NK-92 (cell line): Measurements from ENCODE around the gene ADCK2.
"Not testable (repeated sequence)": the region's sequence is repeated elsewhere in the genome, so short reads cannot be mapped to it uniquely, and the experiment has no call there.

ENCODE experiments used
- DNase-seq: peaks from one replicate; lab custom pipeline; 2025; ENCODE audit not compliant: unreplicated experiment; lab: John Stamatoyannopoulos, UW

The ADCK2 gene

GRCh38 chr7:140645166-140645900 is 27.4 kb upstream of the ADCK2 start:
- DNase-seq: no peak

GRCh38 chr7:140646931-140647647 is 25.7 kb upstream of the ADCK2 start:
- DNase-seq: no peak

- DNase-seq: no peak
Observed at GRCh38 chr7:140649556-140650205, 23.1 kb upstream of the ADCK2 start.

GRCh38 chr7:140650367-140650766 is 22.4 kb upstream of the ADCK2 start:
- DNase-seq: no peak

DNA sequence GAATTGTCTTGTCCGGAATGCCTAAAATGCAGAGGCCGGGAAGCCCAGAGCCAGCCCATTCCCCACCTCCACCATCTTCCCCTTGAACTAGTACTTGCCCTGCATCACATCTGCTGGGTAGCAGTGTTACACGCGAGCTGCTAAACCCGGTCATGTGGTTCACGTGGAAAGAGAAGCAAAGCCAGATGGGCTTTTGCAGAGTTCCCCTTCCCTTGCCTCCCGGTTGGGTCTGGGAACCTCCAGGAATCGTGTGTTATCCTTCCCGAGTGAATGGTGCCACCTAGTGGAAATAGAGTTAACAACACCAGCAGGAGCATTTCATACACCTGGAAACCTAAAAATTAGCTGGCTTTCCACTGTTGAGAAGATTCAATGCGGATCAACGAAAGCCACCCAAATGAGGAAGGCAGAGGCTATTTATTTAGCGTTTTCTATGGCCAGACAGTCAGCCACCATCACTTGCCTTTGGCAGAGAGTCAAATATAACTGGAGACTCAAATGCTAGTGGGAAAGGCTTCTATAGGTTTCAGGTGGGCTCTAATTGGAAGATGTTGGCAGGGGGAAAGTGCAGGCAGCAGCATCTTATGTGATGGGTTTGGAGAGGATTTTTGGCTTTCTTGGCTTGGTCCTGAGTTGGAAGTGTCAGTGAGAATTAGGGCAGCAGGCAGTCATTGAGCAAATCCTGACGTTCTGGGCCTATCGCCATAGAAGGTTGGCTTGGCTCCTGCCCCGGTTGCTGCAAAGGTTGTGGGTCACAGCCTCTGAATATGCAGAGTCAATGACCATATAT is 19.2 kb upstream of the ADCK2 start:
- no peak for DNase-seq

DNA sequence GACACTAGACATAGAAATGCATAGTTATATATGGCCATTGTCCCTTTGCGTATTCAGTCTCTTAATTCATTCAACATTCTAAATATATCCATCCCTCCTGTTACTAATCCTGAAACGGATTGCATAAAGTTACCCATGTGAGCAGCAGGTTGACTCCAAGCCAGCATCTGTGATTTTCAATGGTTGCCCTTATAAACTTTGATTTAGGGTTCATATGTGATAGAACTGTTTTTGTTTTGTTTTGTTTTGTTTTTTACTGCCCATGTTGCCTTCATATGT is 18.7 kb upstream of the ADCK2 start:
- DNase-seq: no peak

- DNase-seq: no peak
Observed at GRCh38 chr7:140654661-140655060, 18.1 kb upstream of the ADCK2 start.

- DNase-seq: no peak
Observed at GRCh38 chr7:140655511-140656408, 17.0 kb upstream of the ADCK2 start.

DNA sequence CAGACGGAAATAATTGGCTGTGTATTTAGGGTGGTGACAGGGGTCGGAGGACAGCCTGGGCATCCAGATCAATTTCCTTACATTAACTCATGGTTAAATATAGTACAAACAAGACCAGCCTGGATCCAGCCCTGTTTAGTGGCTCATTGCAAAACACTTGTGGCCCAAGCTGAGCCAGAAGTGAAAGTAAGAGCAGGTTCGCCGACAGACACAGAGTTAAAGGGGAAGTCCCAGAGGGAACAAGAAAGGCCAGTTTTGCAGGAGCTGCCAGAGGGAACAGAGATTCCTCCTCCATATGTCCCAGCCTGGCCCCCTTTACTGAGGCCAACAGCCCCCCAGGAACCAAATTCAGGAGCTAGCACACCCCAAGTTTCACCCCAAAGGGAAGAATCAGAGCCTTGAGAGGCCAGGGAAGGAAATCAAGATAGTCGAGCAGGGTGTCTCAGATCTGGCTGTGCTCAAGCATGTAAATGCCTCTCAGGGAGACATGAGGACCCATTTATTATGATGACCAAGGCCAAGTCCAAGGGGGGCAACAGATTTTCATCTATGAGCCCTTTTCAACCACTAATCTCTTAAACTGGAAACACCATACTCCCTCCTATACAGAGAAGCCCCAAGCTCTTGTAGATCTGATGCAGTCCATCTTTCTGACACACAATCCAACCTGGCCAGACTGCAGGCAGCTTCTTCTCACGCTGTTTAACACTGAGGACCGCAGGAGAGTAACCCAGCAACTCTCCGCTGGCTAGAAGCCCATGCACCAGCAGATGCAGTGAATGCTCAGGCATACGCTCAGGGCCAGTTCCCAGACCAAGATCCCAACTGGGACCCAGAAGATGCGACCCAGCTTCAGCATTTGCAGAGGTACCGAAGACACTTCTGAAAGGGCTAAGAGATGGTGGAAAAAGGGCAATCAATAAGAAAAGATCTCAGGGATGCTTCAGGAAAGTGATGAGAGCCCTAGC is 15.9 kb upstream of the ADCK2 start:
- DNase-seq: no peak

GRCh38 chr7:140657891-140658290 is 14.9 kb upstream of the ADCK2 start:
- no peak for DNase-seq

DNA sequence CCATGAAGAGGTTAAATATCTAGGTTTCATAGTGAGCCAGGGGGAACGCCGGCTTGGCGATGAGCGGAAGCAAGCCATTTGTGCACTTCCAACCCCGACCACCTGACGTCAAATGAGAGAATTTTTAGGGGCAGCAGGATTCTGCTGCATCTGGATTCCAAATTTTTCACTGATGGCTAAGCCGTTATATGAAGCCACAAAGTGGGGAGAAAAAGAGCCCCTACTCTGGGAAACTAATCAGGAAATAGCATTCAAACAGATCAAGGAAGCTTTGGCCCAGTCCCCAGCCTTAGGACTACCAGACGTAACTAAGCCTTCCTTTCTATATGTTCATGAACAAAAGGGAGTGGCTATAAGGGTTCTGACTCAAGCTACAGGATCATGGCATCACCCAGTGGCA is 12.9 kb upstream of the ADCK2 start:
- DNase-seq: no peak

DNA sequence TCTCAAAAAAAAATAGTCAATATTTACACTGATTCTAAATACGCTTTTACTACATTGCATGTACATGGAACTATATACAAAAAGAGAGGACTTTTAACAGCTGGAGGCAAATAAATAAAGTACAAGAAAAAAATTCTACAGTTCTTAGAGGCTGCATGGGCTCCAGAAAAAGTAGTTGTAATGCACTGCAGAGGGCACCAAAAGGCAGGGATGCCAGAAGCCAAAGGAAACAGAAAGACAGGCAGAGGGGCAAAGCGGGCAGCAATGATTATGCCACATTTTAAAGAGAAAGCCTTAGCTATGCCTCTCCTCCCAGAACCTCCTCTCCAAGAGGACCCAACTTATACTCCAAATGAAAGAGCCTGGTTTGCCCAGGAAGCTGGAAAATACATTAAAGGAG is 11.6 kb upstream of the ADCK2 start:
- no peak for DNase-seq

- not testable (repeated sequence) for DNase-seq
Observed at GRCh38 chr7:140662938-140663337, 9.8 kb upstream of the ADCK2 start.

DNA sequence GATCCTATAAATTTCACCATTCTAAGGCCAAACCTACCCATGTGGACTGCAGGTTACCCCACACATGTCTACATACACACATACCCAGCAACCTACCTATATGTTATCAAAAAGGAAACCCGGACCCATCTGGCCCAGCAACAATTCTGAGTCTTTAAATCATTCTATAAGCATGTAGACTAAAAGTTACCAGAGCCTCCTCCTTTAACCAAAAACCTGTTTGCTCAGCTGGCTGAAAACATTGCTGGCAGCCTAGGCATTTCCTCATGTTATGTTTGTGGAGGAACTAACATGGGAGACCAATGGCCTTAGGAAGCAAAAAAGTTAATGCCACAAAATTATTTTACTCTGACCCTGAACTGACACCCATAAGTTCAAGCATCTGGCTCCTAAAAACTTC is 5.3 kb upstream of the ADCK2 start:
- DNase-seq: no peak

GRCh38 chr7:140668641-140669040 is 4.1 kb upstream of the ADCK2 start:
- DNase-seq: no peak

DNA sequence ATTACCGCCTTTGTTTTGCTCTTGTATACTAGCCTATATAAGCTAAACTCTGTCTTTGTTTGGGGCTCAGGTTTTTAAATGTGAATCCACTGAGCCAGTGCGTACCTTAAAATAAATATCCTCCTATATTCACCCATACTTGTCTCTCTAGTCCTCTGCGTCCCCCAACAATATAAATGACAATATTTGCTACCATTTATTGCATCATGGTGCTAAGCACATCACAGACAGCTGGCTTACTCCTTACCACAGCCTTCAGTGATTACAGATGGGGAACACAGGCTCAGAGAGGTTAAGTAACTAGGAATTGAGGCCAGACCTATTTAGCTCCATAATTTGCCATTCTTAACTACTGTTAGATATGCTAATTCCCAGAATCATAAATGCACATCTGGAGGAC is 3.4 kb upstream of the ADCK2 start:
- DNase-seq: no peak

DNA sequence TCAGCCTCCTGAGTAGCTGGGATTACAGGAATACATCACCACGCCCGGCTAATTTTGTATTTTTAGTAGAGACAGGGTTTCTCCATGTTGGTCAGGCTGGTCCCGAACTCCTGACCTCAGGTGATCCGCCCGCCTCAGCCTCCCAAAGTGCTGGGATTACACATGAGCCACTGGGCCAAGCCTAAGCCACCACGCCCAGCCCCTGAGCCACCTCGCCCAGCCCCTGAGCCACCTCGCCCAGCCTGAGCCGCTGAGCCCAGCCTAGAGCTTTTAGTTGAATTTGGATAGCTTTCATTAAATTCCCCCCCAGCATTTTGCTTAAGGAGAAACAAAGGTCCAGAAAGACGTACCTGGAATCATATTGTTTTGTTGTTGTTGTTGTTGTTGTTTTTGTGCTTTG is 2.9 kb upstream of the ADCK2 start:
- not testable (repeated sequence) for DNase-seq

GRCh38 chr7:140670343-140670935 is 2.3 kb upstream of the ADCK2 start:
- DNase-seq: no peak

DNA sequence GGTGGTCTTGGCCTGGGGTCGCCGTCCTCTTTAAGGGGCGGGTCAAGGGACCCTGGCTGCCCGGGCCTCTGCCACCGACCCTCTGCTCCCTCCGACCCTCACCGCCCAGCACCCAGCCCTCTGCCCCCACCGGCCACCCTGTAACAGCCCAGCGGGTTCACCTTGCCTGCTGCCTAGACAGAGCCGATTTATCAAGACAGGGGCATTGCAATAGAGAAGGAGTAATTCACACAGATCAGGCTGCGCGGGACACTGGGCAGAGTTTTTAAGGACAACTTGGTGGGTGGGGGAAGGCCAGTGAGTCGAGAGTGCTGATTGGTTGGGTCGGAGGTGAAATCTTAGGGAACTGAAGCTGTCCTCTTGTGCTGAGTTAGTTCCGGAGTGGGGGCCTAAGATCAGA is 779 bp upstream of the ADCK2 start:
- DNase-seq: no peak
